DOHH2 (cell line): Measurements from ENCODE around the gene STPG2.
A peak's percentile ranks its signal among the peaks of the same experiment; 100 is the strongest.

Source experiments
- H3F3A ChIP-seq: fragments of 200-600 bp; sonication (generic), shearing (Covaris generic); 2 replicates; pipeline ENCODE4 v1.6.0; 2016; ENCODE audit warnings: antibody characterized with exemption, mild to moderate bottlenecking; ENCODE audit not compliant: control insufficient read depth, insufficient read depth
- H3K27ac ChIP-seq: fragments of 200-600 bp; sonication (generic); 2 replicates; pipeline ENCODE4 v1.5.1; 2014; ENCODE audit warnings: low read depth, mild to moderate bottlenecking, low read length, moderate library complexity
- H3K27me3 ChIP-seq: fragments of 200-600 bp; sonication (generic); 2 replicates; pipeline ENCODE4 v1.6.1; 2014; ENCODE audit warnings: mild to moderate bottlenecking, low read length, mixed read lengths; ENCODE audit not compliant: control insufficient read depth
- H3K36me3 ChIP-seq: fragments of 200-600 bp; sonication (generic); 2 replicates; pipeline ENCODE4 v1.6.1; 2014; ENCODE audit warnings: mild to moderate bottlenecking, low read length, moderate library complexity, mixed read lengths; ENCODE audit not compliant: control insufficient read depth
- H3K4me1 ChIP-seq: fragments of 200-600 bp; sonication (generic); 2 replicates; pipeline ENCODE4 v1.6.1; 2014; ENCODE audit warnings: mild to moderate bottlenecking, low read length, mixed read lengths; ENCODE audit not compliant: control insufficient read depth
- H3K4me2 ChIP-seq: fragments of 200-600 bp; sonication (generic); 2 replicates; pipeline ENCODE4 v1.6.0; 2014; ENCODE audit warnings: mild to moderate bottlenecking, low read length, moderate library complexity
- H3K4me3 ChIP-seq: fragments of 200-600 bp; sonication (generic); 2 replicates; pipeline ENCODE4 v1.5.1; 2014; ENCODE audit warnings: mild to moderate bottlenecking, low read length, mixed read lengths
- H3K79me2 ChIP-seq: fragments of 200-600 bp; sonication (generic); 2 replicates; pipeline ENCODE4 v1.6.1; 2014; ENCODE audit warnings: mild to moderate bottlenecking, low read length, mixed read lengths; ENCODE audit not compliant: control insufficient read depth
- H3K9me2 ChIP-seq: fragments of 200-600 bp; sonication (generic); replicated peaks from 2 replicates; pipeline ENCODE4 v1.6.1; 2014; ENCODE audit warnings: mild to moderate bottlenecking, low read length, mixed read lengths; ENCODE audit not compliant: control insufficient read depth
- H3K9me3 ChIP-seq: fragments of 200-600 bp; sonication (generic); 2 replicates; pipeline ENCODE4 v1.6.1; 2014; ENCODE audit warnings: antibody characterized with exemption, low read length, mixed read lengths; ENCODE audit not compliant: control insufficient read depth, insufficient read depth
- H4K20me1 ChIP-seq: fragments of 200-600 bp; sonication (generic); 2 replicates; pipeline ENCODE4 v1.6.0; 2014; ENCODE audit warnings: low read depth, mild to moderate bottlenecking, antibody characterized with exemption, low read length, moderate library complexity; ENCODE audit not compliant: control insufficient read depth, insufficient read depth
- EZH2phosphoT487 ChIP-seq: fragments of 200-600 bp; sonication (generic); IDR thresholded peaks from 2 replicates; pipeline ENCODE4 v1.6.1; 2017; ENCODE audit warnings: borderline replicate concordance, mild to moderate bottlenecking, antibody characterized with exemption, low read length, moderate library complexity, mixed read lengths
- TF ChIP-seq, protein P1 (sequence below): fragments of 200-600 bp; sonication (generic); IDR thresholded peaks from one replicate; pipeline ENCODE4 v1.5.1; 2014; ENCODE audit warnings: antibody characterized with exemption, mild to moderate bottlenecking, low read depth, low read length; ENCODE audit not compliant: poor library complexity, severe bottlenecking

The STPG2 gene

DNA sequence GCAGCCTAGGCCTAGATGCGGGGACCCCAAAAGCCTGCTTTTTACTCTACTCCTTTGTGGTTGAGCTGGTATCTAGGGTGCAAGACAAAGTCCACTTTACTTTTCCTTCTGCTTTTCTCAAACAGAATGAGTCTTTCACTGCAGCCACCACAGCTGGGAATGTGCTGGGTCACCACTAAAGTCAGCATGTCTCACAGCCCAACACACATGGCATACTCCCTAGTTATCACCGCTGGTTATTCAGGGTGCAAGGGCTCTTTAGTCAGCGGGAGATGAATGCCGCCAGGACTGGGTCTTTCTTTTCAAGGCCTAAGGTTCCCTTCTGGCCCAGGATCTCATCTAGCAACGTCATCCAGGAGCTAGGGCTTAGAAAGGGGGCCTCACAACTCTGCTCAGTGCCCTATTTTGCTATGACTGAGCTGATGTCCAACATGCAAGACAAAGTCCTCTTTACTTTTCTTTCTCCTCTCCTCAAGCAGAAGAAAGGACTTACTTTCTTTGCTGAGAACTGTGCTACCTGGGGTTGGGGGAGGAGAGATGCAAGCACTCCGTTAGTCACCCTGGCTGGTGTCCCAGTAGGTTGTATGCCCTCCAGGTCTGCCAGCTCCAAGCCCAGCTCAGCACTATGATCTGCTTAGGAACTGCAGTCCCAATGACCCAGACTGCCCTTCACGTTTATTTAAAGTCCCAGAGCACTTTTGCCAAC, 22.9 kb upstream of the STPG2 start:
- Histone ChIP-seq H3K4me1 (no peaks in the 10 kb centered on the region), H3F3A (no peaks in the 10 kb centered on the region), H3K4me3 (no peak overlapping the region), H3K27me3 (no peaks in the 10 kb centered on the region), H4K20me1 (no peaks in the 10 kb centered on the region), H3K4me2 (no peak overlapping the region), H3K9me3 (no peaks in the 10 kb centered on the region), H3K79me2 (no peaks in the 10 kb centered on the region), H3K36me3 (no peaks in the 10 kb centered on the region), H3K27ac (no peak overlapping the region), H3K9me2 (no peaks in the 10 kb centered on the region)
- TF ChIP-seq EZH2phosphoT487 = no peak
- TF ChIP-seq, protein P1, sequence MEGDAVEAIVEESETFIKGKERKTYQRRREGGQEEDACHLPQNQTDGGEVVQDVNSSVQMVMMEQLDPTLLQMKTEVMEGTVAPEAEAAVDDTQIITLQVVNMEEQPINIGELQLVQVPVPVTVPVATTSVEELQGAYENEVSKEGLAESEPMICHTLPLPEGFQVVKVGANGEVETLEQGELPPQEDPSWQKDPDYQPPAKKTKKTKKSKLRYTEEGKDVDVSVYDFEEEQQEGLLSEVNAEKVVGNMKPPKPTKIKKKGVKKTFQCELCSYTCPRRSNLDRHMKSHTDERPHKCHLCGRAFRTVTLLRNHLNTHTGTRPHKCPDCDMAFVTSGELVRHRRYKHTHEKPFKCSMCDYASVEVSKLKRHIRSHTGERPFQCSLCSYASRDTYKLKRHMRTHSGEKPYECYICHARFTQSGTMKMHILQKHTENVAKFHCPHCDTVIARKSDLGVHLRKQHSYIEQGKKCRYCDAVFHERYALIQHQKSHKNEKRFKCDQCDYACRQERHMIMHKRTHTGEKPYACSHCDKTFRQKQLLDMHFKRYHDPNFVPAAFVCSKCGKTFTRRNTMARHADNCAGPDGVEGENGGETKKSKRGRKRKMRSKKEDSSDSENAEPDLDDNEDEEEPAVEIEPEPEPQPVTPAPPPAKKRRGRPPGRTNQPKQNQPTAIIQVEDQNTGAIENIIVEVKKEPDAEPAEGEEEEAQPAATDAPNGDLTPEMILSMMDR = no peak

- Histone ChIP-seq H3K9me3 (no peaks in the 10 kb centered on the region), H3K79me2 (no peaks in the 10 kb centered on the region), H3K27ac (no peak overlapping the region), H3K4me3 (no peak overlapping the region), H3F3A (no peaks in the 10 kb centered on the region), H3K4me2 (no peak overlapping the region), H4K20me1 (no peaks in the 10 kb centered on the region), H3K27me3 (no peaks in the 10 kb centered on the region), H3K4me1 (no peaks in the 10 kb centered on the region), H3K36me3 (no peaks in the 10 kb centered on the region), H3K9me2 (no peaks in the 10 kb centered on the region)
- TF ChIP-seq, protein P1 = no peak
- no peak for TF ChIP-seq EZH2phosphoT487
These were observed 19.4 kb upstream of the STPG2 start for GRCh38 chr4:98162696-98163095.

- H3K4me3 ChIP-seq = no peak overlapping the region
- H3K27ac ChIP-seq = no peak overlapping the region
These were observed 8.1 kb upstream of the STPG2 start for GRCh38 chr4:98151145-98151924.

More at GRCh38 chr4:98151145-98151924, 8.1 kb upstream of the STPG2 start:
- H3K4me1 ChIP-seq = peaks cover 21% of the 10 kb centered on the region
- H3K9me3 ChIP-seq = no peaks in the 10 kb centered on the region
- no peak for TF ChIP-seq EZH2phosphoT487
- TF ChIP-seq, protein P1 = no peak
- H3K4me2 ChIP-seq = peak overlapping the region; percentile 28
- no peaks in the 10 kb centered on the region for H3K79me2 ChIP-seq
- H3F3A ChIP-seq = no peaks in the 10 kb centered on the region
- H4K20me1 ChIP-seq = no peaks in the 10 kb centered on the region
- 0 out of 2 replicates have a peak, but pooled peaks cover 3% of the 10 kb centered on the region for H3K27me3 ChIP-seq
- H3K36me3 ChIP-seq = no peaks in the 10 kb centered on the region
- H3K9me2 ChIP-seq = no peaks in the 10 kb centered on the region
